ENCODE results near the gene SLC6A2. TPM values are rescaled to one million over a fixed set of nuclear protein-coding genes. Genes with fewer than 3 reads are reported as not detected.

SLC6A2 gene
- total RNA-seq, 1 donor from 2014 or later = 9.6 TPM

DNA sequence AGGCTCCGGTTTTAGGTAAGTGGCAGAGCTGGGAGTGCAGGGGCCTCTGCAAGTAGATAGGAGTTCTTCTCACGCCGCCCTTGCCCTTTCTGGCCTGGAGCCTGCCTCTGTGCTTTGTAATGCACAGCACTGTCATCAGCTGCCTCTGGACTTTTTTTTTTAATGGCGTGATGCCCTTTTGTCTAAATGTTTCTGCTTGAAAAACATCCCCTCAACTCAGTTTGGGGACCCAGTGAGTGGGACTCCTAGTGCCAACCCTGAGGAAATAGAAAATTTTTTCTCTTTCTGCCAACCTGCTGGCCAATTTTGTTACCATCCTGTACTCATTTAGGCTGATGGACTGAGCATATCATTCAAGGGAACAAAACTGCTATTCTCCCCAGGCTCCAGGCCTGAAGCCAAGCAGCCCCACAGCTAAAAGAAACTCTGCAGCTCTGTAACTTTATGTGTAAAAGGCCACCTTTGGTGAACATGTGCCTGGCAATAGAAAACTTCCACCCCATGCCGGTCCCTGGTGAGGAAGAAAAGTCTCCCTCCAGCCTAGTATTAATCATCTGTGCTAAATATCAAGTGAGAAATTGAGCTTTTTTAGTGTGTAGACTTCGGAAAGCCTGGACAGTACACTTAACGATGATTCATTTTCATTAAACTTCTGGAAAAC, 22.5 kb downstream of the SLC6A2 start:
- DNase-seq (ENCODE audit: extremely low spot score in 2 of 2) = no peak
- H3K27me3 ChIP-seq = no peaks in the 10 kb centered on the region
- H3K4me1 ChIP-seq = no peaks in the 10 kb centered on the region
- no peaks in the 10 kb centered on the region for H3K36me3 ChIP-seq
- no peaks in the 10 kb centered on the region for H3K9me3 ChIP-seq
- H3K27ac ChIP-seq = no peak overlapping the region
- no peak overlapping the region for H3K4me3 ChIP-seq
- TF ChIP-seq CTCF (IDR thresholded peaks at IDR 0.05) (no peak), POLR2A (IDR thresholded peaks at IDR 0.05) (no peak), POLR2AphosphoS5 (IDR thresholded peaks at IDR 0.05; ENCODE audit: insufficient read depth in 1 of 2, low read depth in 1 of 2) (no peak)
- intact Hi-C loops (cut with DNase I) = no loop called here

- no peak for DNase-seq (ENCODE audit: extremely low spot score in 2 of 2)
- Histone ChIP-seq H3K4me3 (no peak overlapping the region), H3K9me3 (no peaks in the 10 kb centered on the region), H3K36me3 (no peaks in the 10 kb centered on the region), H3K27me3 (no peaks in the 10 kb centered on the region), H3K4me1 (no peaks in the 10 kb centered on the region), H3K27ac (no peak overlapping the region)
- intact Hi-C loops (cut with DNase I) = no loop called here
- no peak for TF ChIP-seq POLR2A (IDR thresholded peaks at IDR 0.05)
Observed at GRCh38 chr16:55682086-55682485, 26.3 kb downstream of the SLC6A2 start.

DNA sequence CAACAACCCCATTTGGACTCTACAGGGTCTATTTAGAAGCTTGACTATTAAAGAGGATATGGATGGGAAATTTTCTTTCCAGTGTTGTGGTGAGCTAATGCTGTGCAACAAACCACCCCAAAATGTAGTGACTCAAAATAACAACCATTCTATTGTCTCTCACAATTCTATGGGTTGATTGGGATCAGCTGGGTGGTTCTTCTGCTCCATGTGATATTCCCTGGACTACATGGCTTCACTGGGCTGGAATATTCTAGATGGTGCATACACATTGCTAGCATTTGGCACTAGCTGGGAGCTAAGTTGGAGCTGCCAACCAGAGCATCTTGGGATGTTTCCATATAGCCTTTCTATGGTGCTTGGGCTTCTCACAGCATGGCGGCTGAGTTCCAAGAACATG, 30.2 kb downstream of the SLC6A2 start:
- intact Hi-C loops (cut with DNase I) = no loop called here
- Histone ChIP-seq H3K27ac (no peak overlapping the region), H3K36me3 (no peaks in the 10 kb centered on the region), H3K9me3 (no peaks in the 10 kb centered on the region), H3K4me3 (no peak overlapping the region), H3K4me1 (no peaks in the 10 kb centered on the region), H3K27me3 (no peaks in the 10 kb centered on the region)
- no peak for TF ChIP-seq CTCF (IDR thresholded peaks at IDR 0.05)
- TF ChIP-seq POLR2AphosphoS5 (IDR thresholded peaks at IDR 0.05; ENCODE audit: insufficient read depth in 1 of 2, low read depth in 1 of 2) = no peak
- TF ChIP-seq POLR2A (IDR thresholded peaks at IDR 0.05) = no peak
- DNase-seq (ENCODE audit: extremely low spot score in 2 of 2) = no peak

GRCh38 chr16:55686671-55687070, 30.9 kb downstream of the SLC6A2 start:
- Histone ChIP-seq H3K36me3 (no peaks in the 10 kb centered on the region), H3K4me1 (no peaks in the 10 kb centered on the region), H3K27ac (no peak overlapping the region), H3K4me3 (no peak overlapping the region), H3K9me3 (no peaks in the 10 kb centered on the region), H3K27me3 (no peaks in the 10 kb centered on the region)
- DNase-seq (ENCODE audit: extremely low spot score in 2 of 2) = no peak
- TF ChIP-seq POLR2A (IDR thresholded peaks at IDR 0.05) (no peak), CTCF (IDR thresholded peaks at IDR 0.05) (no peak), POLR2AphosphoS5 (IDR thresholded peaks at IDR 0.05; ENCODE audit: insufficient read depth in 1 of 2, low read depth in 1 of 2) (no peak)
- intact Hi-C loops (cut with DNase I) = no loop called here

- TF ChIP-seq POLR2A (IDR thresholded peaks at IDR 0.05) (no peak), POLR2AphosphoS5 (IDR thresholded peaks at IDR 0.05; ENCODE audit: insufficient read depth in 1 of 2, low read depth in 1 of 2) (no peak), CTCF (IDR thresholded peaks at IDR 0.05) (no peak)
- no peak for DNase-seq (ENCODE audit: extremely low spot score in 2 of 2)
- H3K36me3 ChIP-seq = no peaks in the 10 kb centered on the region
- no peak overlapping the region for H3K4me3 ChIP-seq
- no peak overlapping the region for H3K27ac ChIP-seq
- no peaks in the 10 kb centered on the region for H3K9me3 ChIP-seq
- H3K4me1 ChIP-seq = no peaks in the 10 kb centered on the region
- no peaks in the 10 kb centered on the region for H3K27me3 ChIP-seq
- intact Hi-C loops (cut with DNase I) = no loop called here
Observed at GRCh38 chr16:55687802-55688201, 32.0 kb downstream of the SLC6A2 start.

All from vagina (tissue), 2 donors.